NCI-H2196 treated with DMSO at 0.1 percent for 48 hours (cell line): Measurements from ENCODE around the gene TMC3.

ENCODE experiments used
- DNase-seq: peaks from one replicate; lab custom pipeline; 2025; ENCODE audit not compliant: unreplicated experiment; lab: John Stamatoyannopoulos, UW

The TMC3 gene

DNA sequence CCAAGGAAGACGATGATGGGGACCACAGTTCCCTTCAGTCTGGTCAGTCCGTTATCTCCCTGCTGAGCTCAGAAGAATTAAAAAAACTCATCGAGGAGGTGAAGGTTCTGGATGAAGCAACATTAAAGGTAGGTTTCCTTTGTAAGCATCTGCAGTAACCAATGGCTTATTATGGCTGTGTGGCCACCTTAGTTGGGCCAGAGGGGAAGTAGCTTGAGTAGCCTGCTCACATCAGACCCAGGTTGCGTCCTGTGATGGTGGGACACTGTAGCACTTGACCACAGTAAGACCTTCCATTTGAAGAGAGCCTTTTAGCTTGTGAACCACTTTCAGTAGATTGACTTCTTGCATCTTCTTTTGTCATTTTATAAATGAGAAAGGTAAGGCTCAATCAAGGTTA lies 72.6 kb downstream of the TMC3 start:
- no peak for DNase-seq

DNA sequence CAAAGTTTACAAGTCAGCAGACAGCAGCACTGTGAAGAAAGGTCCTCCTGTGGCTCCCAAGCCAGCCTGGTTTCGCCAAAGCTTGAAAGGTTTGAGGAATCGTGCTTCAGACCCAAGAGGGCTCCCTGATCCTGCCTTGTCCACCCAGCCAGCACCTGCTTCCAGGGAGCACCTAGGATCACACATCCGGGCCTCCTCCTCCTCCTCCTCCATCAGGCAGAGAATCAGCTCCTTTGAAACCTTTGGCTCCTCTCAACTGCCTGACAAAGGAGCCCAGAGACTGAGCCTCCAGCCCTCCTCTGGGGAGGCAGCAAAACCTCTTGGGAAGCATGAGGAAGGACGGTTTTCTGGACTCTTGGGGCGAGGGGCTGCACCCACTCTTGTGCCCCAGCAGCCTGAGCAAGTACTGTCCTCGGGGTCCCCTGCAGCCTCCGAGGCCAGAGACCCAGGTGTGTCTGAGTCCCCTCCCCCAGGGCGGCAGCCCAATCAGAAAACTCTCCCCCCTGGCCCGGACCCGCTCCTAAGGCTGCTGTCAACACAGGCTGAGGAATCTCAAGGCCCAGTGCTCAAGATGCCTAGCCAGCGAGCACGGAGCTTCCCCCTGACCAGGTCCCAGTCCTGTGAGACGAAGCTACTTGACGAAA lies 74.3 kb downstream of the TMC3 start:
- no peak for DNase-seq

DNA sequence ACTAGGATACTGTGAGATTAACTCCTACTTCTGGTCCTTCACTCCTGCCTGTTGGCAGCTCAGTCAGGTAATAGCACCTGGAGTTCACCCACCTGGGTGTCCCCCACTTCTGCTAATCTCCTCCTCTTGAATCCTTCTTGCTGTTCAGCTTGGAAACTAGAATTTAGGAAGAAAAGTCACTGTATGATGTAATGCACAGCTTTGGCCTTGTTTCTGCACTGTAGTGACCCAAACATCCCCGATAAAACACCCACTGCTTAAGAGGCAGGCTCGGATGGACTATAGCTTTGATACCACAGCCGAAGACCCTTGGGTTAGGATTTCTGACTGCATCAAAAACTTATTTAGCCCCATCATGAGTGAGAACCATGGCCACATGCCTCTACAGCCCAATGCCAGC lies 74.9 kb downstream of the TMC3 start:
- no peak for DNase-seq

DNA sequence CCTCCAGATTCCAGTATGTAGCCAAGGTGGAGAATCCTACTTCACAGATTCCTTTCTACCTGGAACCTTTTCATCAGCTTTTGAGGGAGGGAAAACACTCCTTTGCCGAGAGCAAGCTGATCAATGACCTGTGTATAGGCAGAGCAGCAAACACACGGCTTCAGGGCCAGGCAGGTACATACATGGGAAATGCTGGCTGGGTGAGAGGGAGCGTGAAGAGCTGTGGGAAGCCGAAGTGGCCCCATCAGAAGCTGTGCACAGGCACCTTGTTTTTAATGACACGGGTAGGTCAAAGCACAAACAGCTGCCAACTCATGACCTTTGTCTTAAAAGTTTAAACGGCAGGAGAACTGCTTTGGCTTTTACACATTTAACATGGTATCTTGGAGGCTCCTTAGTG lies 75.4 kb downstream of the TMC3 start:
- DNase-seq = no peak

DNA sequence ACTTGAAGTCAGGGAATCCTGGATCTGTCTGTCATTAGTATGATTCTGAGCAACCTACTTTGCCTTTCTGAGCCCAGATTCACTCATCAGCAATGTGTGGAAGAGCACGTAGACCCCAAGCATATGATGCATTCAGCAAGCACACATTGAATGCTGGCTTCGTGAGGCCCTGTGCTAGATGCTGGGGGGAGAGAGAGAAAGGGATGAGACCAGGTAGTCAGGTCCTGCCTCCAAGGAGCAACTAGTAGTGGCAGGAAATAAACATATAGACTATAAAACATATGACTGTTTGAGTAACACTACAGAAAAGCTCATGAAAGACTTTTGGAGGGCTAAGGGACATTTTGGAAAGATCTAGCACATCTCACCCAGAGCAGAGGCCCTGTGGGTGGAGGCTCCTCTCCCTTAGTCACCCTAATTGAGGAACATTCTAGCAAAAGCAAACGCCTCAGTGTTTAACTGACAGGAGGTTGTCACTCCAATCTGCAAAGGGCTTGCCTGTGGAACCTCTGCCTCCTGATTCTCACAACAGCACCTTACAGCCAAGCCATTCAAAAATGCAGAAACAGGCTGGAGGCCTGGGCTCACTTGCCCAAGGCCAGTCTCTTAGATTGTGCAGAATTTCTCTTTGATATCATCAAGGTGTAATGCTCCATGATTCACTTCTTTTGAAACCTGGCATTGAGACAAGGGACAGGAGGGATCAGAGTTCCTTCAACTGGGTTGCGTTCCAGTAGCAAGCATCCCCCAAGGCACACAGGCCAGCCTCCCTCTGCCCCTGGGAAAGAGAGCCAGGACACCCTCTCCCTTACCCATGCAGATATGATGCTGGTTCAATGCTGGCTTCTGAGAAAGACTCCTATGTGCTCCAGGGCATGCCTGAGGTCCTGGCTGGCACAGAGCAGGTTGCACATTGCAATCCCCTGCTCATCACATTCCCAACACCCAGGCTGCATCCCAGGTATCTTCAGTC lies 76.1 kb downstream of the TMC3 start:
- no peak for DNase-seq

DNA sequence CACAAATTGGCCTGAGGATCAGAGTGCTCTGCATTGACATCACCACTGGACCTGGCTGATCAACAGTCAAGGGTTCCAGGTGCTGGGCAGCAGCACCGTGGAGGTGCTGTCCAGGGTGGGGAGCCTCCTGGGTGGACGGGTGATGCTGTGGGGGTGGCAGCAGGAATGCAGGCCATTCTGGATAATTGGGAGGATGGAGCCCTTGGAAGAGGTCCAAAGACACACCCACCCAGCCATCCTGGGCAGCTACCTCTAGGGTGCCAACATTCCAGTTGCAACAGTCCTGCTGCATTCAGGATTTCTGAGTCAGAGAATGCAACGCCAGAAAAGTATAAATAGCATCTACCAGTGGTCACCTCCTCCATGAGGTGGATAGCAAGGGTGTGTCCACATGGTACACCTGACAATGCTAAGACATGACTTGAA lies 76.9 kb downstream of the TMC3 start:
- DNase-seq = no peak

DNA sequence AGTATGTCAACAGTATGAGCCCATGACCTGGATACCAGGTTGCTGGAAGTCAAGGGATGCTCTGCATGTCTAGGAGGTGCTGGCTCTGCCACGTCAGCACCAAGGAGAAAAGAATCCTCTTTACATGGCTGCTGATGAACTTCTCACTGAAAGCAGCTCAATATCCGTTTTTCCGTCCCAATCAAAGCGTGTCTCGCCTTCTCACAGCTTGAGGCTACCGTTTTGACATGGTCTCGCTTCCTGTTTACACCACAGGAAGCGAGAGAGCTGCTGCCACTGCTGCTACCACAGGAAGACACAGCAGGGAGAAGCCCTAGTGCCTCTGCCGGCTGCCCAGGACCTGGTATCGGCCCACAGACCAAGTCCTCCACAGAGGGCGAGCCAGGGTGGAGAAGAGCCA lies 77.3 kb downstream of the TMC3 start:
- no peak for DNase-seq

DNA sequence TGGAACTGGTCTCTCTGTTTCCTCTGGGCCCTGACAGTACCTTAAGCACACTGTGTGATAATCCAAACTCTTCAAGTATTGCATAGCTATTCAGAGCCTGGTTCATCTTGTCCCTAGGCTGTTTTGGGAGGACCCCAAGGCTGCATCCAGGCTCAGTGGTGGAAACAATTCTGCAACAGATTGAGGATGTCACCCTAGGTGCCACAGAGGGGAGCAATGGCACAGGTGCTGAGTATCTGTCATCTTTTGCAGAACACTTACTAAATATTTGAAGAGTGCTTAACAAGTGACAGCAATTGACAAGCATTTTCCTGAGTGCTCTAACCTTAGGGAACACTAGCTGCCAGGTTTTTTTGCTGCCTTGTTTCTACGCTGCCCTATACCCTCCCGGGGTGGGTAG lies 77.8 kb downstream of the TMC3 start:
- DNase-seq = no peak

DNA sequence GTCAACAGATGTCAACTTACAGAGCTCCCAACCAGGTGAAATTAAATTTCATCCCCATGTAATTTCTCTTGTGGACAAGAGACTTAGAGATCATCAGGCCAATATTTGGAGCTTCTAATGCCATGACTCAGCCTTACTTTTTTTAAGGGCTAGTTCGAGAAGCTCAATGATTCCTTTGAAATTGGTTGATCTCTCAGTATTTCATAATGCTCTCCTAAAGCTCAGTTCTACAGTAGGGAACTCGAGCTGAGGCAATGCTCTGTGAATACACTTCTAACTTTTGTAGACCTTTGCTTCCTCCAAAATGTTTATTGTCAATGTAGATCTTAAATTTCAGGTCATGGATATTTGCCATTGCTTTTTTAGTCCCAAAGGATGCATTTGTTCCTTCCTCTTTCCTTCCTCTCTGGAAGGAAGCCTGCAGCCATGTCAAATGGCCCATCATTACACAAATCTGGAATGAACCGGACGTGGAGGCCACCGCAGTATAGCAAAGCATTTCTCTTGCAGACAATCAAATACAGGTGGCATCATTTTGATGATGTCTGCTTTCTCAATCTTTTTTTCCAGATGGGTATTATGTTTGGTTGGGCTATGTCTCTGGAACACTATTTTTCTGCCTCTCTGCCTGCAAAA lies 78.4 kb downstream of the TMC3 start:
- no peak for DNase-seq

DNA sequence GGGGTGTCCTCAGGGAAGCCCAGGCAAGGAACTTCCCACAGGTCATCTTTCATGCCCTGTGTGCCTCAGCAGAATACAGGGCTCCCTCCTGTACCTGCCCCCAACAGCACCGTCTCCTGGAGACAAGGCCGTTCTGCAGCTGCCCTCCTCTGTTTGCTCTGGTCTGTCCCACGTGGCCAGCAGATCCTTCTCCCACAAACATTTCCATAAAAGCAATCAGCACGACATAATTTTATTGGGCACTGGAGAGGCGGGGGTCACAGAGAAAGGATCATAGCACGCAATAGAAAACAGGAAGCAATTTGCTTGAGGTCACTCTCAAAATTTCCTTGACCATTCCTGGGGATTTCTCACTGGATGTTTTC lies 79.5 kb downstream of the TMC3 start:
- no peak for DNase-seq

DNA sequence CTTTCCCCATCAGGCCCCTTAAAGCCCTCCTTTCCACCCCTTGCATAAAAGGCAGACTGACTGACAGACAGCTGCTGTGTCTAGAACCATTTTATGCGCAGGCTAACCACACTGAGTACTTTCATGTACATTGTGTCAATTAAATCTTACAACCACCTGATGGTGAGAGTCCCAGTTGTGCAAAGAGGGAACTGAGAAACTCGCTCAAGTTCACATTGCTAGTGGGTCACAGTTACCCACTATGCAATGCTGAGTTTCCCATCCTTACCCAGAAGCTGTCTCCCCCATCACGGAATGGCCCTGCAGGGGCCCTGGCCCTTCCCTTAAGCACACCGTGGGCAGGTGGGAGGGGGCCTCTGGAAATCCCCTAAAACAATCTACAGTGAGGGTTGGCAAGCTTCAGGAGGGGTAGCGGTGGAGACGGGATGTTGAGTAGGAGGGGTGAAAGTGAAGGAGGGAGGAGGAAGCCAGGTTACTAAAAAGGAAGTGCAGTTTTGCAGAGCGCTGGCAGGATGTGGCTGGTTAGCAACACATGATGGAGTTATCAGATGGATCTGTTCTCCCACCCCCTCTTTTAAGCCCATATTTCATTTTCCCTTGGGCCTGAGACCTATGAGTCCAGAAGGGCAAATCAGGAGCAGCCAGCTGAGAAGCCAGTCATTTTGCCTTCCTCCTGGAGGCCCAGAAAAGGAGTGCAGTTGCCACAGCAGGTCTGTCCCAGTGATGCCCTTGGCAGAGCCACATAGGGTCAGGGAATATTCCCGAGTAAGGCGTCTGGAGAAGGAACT lies 80.1 kb downstream of the TMC3 start:
- DNase-seq = no peak

DNA sequence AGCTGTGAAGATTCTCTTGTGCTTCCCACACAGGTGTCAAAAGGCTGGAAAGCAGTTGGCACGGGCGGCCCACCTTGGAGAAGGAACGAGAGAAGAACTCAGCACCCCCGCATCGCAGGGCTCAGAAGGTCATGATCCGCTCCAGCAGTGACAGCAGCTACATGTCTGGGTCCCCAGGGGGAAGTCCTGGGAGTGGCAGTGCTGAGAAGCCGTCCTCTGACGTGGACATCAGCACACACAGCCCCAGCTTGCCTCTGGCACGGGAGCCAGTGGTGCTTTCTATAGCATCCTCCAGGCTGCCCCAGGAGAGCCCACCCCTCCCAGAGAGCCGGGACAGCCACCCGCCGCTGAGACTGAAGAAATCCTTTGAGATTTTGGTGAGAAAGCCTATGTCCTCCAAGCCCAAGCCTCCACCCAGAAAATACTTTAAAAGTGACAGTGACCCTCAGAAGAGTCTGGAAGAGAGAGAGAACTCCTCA lies 81.5 kb downstream of the TMC3 start:
- no peak for DNase-seq

DNA sequence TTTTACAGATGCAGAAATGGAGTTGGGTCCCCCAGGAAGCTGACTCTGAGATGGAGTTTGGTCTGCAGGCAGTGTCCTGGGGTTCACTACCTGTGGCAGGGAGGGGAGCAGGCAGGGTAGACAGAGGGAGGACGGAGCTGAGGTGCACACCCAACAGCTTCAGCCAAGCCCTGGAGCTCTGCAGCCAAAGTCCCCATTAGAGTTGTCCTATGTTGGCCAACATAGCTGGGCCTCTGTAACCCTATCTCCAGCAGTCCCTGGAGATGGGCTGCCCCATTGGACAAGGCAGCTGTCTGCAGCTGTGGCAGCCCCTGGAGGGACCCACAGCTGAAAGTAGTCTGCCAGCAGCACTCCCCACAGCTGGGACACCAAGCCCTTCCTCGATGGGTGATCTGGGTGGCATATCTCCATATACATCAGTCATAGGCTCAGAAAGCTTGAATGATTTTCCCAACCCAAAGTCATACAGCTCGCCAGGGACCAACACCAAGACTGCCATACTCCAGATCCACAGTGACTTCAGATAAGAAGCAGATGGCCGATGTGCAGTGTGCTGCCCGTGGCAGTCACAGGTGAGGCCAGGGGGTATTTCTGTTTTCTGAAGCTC lies 82.0 kb downstream of the TMC3 start:
- no peak for DNase-seq

DNA sequence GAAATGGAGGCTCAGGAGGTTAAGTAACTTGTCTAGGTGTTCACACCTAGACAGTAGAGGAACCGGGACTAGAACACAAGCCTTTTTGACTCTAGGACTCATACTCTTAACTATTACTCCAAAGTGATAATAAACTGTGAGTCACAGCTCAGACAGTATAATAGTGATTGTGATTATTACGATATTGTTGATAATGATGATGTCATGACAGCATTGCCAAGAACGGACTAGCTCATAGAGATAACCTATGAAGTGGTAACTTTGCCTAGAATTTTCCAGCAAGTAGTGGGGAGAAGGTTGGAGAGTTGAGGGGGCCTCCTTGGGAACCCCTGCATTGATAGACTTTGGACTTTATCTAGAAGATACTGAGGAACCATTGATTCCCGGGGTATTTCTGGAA lies 84.1 kb downstream of the TMC3 start:
- no peak for DNase-seq

DNA sequence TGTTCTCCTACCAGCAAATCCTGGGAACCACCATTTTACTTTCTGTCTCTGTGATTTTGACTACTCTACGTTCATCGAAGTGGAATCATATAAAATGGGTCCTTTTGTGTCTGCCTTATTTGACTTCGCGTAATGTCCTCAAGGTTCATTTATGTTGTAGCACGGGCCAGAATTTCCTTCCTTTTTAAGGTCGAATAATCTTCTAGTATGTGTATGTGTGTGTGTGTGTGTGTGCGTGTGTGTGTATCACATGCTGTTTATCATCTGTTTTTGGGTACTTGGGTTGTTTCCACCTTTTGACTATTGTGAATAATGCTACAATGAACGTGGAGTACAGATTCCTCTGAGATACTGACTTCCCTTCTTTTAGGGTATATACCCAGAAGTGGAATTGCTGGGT lies 85.4 kb downstream of the TMC3 start:
- no peak for DNase-seq

DNA sequence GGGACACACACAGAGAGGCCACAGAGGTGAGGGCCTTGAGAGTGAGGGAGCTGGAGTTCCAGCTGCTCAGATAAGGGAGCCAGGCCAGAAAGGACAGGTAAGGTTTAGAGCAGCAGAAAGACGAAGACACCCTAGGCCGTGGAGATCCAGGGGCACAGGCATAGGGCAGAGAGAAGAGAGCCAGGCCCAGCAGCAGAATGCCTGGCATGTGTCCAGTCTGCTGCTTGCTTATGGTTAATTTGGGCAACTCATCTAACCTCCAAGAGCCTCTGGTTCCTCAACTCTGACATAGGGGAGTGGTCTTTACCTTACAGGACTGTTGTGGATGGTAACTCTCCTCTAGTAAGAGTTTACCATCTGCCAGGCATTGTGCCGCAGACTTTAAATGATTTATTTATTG lies 86.0 kb downstream of the TMC3 start:
- no peak for DNase-seq

DNA sequence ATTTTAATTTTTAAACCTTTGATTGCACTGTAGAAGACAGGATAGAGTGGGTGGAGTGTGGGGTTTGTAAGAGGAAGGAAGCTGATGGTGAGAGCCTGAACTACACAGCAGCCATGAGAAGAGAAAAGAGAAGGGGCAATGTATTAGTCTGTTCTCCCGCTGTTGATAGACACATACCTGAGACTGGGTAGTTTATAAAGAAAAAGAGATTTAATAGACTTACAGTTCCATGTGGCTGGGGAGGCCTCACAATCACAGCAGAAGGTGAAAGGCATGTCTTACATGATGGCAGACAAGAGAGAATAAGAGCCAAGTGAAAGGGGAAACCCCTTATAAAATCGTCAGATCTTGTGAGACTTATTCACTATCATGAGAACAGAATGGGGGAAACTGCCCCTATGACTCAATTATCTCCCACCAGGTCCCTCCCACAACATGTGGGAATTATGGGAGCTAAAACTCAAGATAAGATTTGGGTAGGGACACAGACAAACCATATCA lies 87.3 kb downstream of the TMC3 start:
- no peak for DNase-seq

DNA sequence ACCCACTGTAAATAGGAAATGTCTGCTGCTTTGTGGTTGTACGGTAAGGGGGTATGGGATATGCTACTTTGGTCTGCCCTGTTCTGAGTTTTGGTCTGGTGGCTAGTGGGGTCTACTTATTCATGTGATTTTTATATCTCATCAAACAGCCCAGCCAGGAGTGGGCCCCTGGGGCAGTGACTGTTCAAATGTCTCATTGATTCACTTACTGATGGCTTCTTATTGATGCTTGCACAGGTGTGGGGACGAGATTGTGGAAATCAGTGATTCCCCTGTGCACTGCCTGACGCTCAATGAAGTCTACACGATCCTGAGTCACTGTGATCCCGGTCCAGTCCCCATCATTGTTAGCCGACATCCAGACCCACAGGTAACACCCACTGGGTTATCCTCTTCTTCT lies 88.6 kb downstream of the TMC3 start:
- no peak for DNase-seq

DNA sequence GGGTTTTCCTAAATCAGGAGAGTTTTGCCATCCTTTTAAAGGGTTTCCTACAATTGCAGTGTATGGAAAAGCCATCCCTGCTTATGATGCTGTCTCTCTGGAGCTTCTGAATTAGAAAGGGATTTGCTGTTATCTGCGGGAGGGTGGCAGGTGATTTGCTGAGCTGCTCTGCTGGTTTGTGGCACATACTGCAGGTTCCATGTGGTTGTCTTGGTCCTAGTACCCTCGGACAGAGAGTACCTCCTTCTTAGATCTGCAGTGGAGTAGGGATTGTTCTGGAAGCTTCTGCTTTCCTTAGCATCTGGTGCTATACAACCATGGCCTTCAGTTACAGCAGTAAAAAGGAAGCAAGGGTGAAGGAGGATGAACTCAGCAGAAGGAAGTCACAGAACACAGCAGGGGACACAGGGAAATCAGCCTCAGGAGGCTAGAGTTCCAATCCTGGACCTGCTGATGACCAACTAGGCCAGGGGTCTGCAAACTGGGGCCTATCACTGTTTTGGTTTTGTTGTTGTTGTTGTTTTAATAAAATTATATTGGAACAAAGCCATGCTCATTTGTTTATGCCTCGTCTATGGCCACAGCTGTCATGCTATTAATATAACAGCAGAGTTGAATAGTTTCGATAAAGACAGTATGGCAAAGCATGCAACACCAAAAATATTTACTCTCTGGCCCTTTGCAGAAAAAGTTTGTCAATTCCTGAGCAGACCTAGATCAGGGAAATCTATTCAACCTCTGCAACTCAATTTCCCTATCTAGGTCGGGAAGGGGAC lies 89.6 kb downstream of the TMC3 start:
- DNase-seq = no peak

DNA sequence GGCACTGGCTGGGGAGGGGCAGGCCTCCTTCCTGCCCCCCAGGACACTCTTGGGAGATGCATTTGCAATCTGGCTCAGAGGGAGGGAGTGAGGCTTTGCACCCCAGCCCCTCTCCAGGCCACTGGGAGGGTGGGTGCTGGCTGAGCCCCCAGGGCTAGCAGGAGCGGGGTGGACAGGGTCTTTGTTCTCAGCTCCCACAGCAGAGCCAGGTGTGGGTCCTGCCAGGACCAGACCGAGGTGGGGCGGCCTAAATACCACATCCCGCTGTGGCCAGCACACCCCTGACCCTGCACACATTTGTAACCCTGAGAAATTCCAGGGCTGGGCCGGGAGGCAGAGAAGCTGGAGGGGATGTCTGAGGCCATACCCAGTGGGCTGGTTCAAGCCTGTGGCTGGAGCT lies 91.1 kb downstream of the TMC3 start:
- DNase-seq = no peak
